Activated T-cell treated with anti-CD3 and anti-CD28 coated beads for 24 hours (primary cell): ENCODE measurements around the gene B4GAT1.

Source experiments
- DNase-seq: peaks from one replicate; pipeline ENCODE4 v3.0.0-alpha.2; 2020; ENCODE audit warnings: low read depth

B4GAT1 gene

GRCh38 chr11:66336234-66337102, 11.0 kb downstream of the B4GAT1 start, which contains the start of gene RIN1:
Gene RIN1 (minus strand): TSS chr11:66336434. CDS start chr11:66336402, 32 bp downstream.
- peak; percentile 46 for DNase-seq

- no peak for DNase-seq
Measured at GRCh38 chr11:66335531-66336233, 11.7 kb downstream of the B4GAT1 start.

GRCh38 chr11:66334605-66335442, 12.6 kb downstream of the B4GAT1 start:
- no peak for DNase-seq

GRCh38 chr11:66333896-66334604, 13.4 kb downstream of the B4GAT1 start:
- DNase-seq, result no peak

- DNase-seq, result no peak
Measured at GRCh38 chr11:66333220-66333877, 14.1 kb downstream of the B4GAT1 start.

GRCh38 chr11:66332371-66333219, 14.8 kb downstream of the B4GAT1 start:
- no peak for DNase-seq

- DNase-seq, result no peak
Measured at GRCh38 chr11:66331542-66332370, 15.7 kb downstream of the B4GAT1 start.

- DNase-seq, result no peak
Measured at GRCh38 chr11:66330931-66331330, 16.5 kb downstream of the B4GAT1 start.

GRCh38 chr11:66329165-66329673, 18.2 kb downstream of the B4GAT1 start:
- DNase-seq, result no peak

GRCh38 chr11:66328302-66329144, 18.9 kb downstream of the B4GAT1 start:
- peak; percentile 76 for DNase-seq

- no peak for DNase-seq
Measured at GRCh38 chr11:66328031-66328301, 19.5 kb downstream of the B4GAT1 start.

- DNase-seq, result no peak
Measured at GRCh38 chr11:66327171-66328030, 20.0 kb downstream of the B4GAT1 start.

- no peak for DNase-seq
Measured at GRCh38 chr11:66326261-66327111, 20.9 kb downstream of the B4GAT1 start.

GRCh38 chr11:66325263-66325671, 22.2 kb downstream of the B4GAT1 start:
- DNase-seq, result no peak

- DNase-seq, result no peak
Measured at GRCh38 chr11:66324664-66325063, 22.8 kb downstream of the B4GAT1 start.

- DNase-seq, result no peak
Measured at GRCh38 chr11:66323684-66324083, 23.7 kb downstream of the B4GAT1 start.
